HG03108 (cell line): ENCODE data around the gene TTLL11.
"Not testable (repeated sequence)": the region's sequence is repeated elsewhere in the genome, so short reads cannot be mapped to it uniquely, and the experiment has no call there.

Experiments used
- ATAC-seq: cut with Tn5 transposase; IDR thresholded peaks from one replicate; pipeline ENCODE4 v1.9.1; 2021; ENCODE audit warnings: moderate library complexity; ENCODE audit not compliant: unreplicated experiment

Gene TTLL11

GRCh38 chr9:121914604-121915303 lies 178.4 kb downstream of the TTLL11 start:
- ATAC-seq = no peak

GRCh38 chr9:121914017-121914595 lies 179.0 kb downstream of the TTLL11 start:
- ATAC-seq = no peak

- ATAC-seq = no peak
Observed at GRCh38 chr9:121912812-121913627, 180.1 kb downstream of the TTLL11 start.

DNA sequence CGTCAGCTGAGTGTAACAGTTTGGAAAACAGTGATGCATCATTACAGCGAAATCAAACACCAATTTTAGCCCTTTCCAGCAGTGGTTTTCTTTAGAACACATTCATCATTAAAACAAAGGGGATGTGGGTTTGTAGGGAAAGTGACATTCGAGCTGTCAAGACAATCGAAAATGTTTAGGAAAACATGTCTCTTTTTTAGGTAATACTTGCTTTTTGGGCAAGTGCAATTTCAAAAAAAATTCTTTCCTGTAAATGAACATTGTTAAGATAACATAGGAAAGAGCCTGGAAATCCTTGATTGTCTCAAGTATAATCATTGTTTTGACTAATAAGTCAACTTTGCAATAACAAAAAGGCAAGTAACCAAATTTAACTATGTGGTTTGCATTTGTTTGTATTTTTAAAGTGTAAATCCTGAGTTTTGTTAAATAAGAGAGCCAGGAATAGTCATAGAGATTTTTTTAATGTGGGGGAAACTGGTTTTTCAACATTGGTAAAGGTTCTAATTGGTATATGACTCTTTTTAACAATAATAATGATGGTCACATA lies 182.5 kb downstream of the TTLL11 start:
- ATAC-seq = no peak

DNA sequence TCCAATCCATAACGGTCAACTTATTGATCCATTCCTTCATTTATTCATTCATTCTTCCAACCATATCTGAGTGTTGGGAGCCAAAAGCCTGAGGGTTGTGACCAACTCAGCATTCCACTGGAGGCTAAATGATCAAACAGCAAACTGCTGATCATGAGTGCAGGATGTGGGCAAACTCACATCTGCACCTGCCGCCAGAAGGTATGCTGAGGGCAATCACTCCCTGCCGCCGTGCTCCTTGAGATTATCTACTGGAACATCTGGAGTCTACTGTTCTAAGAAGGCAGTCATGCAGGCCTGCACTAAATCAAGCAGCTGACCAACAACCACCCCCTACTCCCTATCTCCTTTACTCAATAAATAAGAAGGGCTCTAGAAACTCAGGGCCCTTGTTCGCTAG lies 184.0 kb downstream of the TTLL11 start:
- ATAC-seq = no peak

- no peak for ATAC-seq
Observed at GRCh38 chr9:121906074-121906870, 186.8 kb downstream of the TTLL11 start.

GRCh38 chr9:121902461-121903135 lies 190.5 kb downstream of the TTLL11 start:
- no peak for ATAC-seq

- ATAC-seq = no peak
Observed at GRCh38 chr9:121901616-121902015, 191.5 kb downstream of the TTLL11 start.

DNA sequence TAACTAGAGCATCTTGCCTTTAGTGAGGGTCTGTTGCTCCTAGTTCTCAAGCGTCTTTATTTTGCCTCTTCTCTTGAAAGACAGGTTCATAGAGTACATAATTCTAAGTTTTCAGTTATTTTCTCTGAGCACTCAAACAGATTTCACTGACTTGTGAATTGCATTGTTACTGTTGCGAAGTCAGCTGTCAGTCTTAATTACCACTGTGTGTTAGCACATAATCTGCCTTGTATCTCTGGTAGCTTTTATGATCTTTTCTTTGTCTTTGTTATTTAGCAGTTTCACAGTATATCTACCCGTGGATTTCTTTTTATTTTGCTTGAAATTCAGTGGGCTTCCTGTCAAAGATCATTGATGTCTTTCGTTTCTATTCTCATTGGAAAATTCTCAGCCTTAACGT lies 192.9 kb downstream of the TTLL11 start:
- ATAC-seq = no peak

- ATAC-seq = no peak
Observed at GRCh38 chr9:121898856-121899255, 194.3 kb downstream of the TTLL11 start.

DNA sequence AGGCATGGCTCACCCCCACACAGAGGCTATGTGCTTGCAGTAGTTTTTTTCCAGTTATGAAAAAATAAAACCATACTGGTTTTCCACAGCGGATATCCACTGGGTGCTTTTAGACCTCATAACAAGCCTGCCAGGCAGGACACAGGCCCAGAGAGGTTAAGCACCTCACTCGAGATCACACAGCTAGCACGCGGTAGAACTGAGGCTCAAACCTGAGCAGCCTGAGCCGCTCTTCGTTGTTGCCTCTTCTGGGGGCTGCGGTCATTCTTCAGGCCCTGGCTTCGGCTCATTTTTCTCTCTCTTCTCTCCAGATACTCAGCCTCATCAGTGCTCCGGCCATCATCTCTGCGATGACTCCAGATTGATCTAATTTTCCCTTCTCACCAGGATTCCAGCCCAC lies 196.0 kb downstream of the TTLL11 start:
- no peak for ATAC-seq

DNA sequence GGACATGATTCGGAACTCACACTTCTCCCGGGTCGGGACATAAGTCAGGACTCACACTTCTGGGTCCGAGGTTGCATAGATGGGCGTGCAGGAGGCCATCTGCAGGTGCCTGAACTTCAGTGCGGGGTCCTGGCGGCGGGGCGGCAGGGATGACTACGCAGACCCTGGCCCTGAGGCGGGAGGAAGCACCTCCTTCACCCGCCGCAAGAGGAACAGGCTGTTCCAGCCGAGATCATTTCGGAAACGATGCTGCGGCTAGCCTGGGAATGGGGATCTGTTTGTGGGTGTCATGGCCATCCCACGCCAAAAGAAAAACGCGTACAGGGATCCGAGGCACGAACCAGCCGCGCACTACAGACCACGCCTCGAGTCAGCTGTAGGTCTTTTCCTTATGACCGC lies 196.6 kb downstream of the TTLL11 start:
- ATAC-seq = no peak

- ATAC-seq = no peak
Observed at GRCh38 chr9:121895818-121896544, 197.1 kb downstream of the TTLL11 start.

GRCh38 chr9:121895358-121895757 lies 197.8 kb downstream of the TTLL11 start:
- no peak for ATAC-seq

DNA sequence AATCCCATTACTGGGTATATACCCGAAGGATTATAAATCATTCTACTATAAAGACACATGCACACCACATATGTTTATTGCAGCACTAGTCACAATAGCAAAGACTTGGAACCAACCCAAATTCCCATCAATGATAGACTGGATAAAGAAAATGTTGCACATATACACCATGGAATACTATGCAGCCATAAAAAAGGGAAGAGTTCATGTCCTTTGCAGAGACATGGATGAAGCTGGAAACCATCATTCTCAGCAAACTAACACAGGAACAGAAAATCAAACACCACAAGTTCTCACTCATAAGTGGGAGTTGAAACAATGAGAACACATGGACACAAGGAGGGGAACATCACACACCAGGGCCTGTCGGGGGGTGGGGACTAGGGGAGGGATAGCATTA lies 198.7 kb downstream of the TTLL11 start:
- ATAC-seq = not testable (repeated sequence)

- no peak for ATAC-seq
Observed at GRCh38 chr9:121893786-121894185, 199.3 kb downstream of the TTLL11 start.

DNA sequence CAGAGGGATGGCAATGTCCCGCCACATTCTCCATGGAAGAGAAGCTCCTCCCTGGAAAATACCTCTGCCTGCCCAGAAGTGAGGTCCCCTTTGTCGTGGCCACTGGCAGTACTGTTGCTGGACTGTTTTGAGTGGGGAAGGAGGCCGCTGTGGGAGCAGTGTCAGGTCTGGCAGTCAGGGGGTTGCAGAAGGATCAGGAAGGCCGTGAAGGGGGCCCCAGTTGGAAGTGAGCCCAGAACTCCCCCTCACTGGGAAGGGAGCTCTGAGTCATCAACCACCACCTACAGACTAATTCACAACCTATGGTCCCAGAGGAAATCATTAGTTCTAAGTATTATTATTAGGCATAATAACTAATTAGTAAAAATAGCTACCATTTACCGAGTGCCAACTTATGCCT lies 200.4 kb downstream of the TTLL11 start:
- no peak for ATAC-seq

DNA sequence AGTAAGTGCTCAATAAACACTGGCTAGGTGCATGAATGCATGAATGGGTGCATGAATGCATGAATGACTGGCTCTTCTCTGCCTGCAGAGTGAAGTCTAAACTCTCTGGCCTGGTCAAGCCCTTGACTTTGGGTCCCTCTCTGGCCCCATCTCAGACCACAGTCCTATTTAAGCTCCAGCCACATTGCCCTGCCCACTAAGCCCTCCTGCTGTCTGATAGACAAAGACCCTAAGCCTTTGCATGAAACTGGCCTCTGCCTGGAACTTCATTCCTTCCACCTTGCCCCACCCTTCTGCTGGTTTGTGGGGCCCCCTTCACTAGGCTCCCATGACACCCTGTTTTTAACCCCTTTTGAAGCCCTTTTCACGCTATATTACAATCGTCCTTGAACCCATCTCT lies 202.4 kb downstream of the TTLL11 start:
- ATAC-seq = no peak

DNA sequence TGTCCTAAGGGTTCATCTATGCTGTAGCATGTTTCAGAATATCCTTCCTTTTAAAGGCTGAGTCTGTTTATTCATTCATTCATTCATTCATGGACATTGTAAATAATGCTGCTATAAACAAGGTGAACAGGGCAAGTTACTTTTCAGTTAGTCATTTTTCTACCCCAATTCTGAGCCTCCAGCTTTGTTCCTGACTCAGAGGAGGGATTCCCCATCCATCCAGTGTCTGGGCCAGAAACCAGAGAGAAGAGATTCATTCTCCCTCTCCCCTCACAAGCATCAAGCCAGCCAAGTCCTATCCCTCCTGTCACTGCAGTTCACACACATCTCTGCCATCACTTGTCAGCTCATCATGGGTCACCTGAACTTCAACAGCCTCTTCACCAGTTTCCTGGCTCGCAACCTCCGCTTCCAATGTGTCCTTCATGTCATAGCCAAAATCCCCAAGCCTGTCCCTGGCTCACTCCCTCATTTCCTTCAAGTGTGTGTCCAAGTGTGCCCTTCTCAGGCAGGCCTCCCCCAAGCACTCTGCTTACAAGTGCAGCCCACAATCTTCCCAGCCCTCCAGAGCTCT lies 203.0 kb downstream of the TTLL11 start:
- ATAC-seq = no peak

- ATAC-seq = no peak
Observed at GRCh38 chr9:121888438-121888775, 204.7 kb downstream of the TTLL11 start.
